A549 (cell line): ENCODE data around the gene CAMK4. TPM values are rescaled to one million over a fixed set of nuclear protein-coding genes. Genes with fewer than 3 reads are reported as not detected.
A peak's percentile ranks its signal among the peaks of the same experiment; 100 is the strongest.

Experiments
- ATAC-seq, 2 experiments: fragments of 200-7000 bp in 1 of 2; fragments of >200 bp in 1 of 2; cut with Nextera tagmentation in 1 of 2; cut with Tn5 transposase in 1 of 2; 3 replicates each; pipeline versions ENCODE4 v1.8.0 to v1.9.1; 2018 to 2020; ENCODE audit warnings: mild to moderate bottlenecking in 1 of 2, moderate library complexity in 1 of 2
- CTCF ChIA-PET: fragments of 300-600 bp; sonication (Branson Sonifier 250); formaldehyde crosslinking; extraction: SDS; loops from one replicate; lab custom pipeline; 2021; ENCODE audit warnings: antibody characterized with exemption, inconsistent platforms; lab: Yijun Ruan, JAX
- POLR2A ChIA-PET: fragments of 350-600 bp; formaldehyde crosslinking; extraction: SDS; loops from one replicate; lab custom pipeline; 2021; ENCODE audit warnings: antibody characterized with exemption, inconsistent platforms; lab: Yijun Ruan, JAX
- DNase-seq, 2 experiments: peaks; one replicate each; pipeline versions ENCODE4 v3.0.0 to v3.0.0-alpha.2; 2011 to 2016; ENCODE audit warnings: low read depth in 1 of 2, low spot score in 1 of 2
- FAIRE-seq: peaks from 2 replicates; lab custom pipeline; 2011; peaks lifted over from hg19 to GRCh38; lab: Jason Lieb, UNC
- H3K27ac ChIP-seq, 2 experiments: fragments of >200 bp; sonication (Bioruptor Twin); formaldehyde crosslinking; 3 replicates each; pipeline ENCODE4 v1.5.1; 2016 to 2017
- H3K4me1 ChIP-seq: fragments of >200 bp; sonication (Bioruptor Twin); formaldehyde crosslinking; 3 replicates; pipeline ENCODE4 v1.6.1; 2016
- H3K4me2 ChIP-seq: fragments of >200 bp; sonication (Bioruptor Twin); formaldehyde crosslinking; 3 replicates; pipeline ENCODE4 v1.6.1; 2016
- H3K4me3 ChIP-seq: fragments of >200 bp; sonication (Bioruptor Twin); formaldehyde crosslinking; 3 replicates; pipeline ENCODE4 v1.5.1; 2016
- H3K9me3 ChIP-seq: fragments of >200 bp; sonication (Bioruptor Twin); formaldehyde crosslinking; 3 replicates; pipeline ENCODE4 v1.6.1; 2016
- BHLHE40 ChIP-seq: IDR thresholded peaks from 2 replicates; pipeline ENCODE4 v1.6.1; 2012; ENCODE audit warnings: low read depth, low read length, inconsistent platforms
- EHF ChIP-seq: fragments of 250-450 bp; sonication (Bioruptor Pico); IDR thresholded peaks from 2 replicates; pipeline ENCODE4 v1.5.0; 2020; ENCODE audit warnings: mild to moderate bottlenecking
- EHMT2 ChIP-seq: fragments of 200-600 bp; sonication (generic); IDR thresholded peaks from 2 replicates; pipeline ENCODE4 v1.6.1; 2016; ENCODE audit warnings: antibody characterized with exemption, low read depth, mild to moderate bottlenecking, moderate library complexity
- EP300 ChIP-seq, 2 experiments: fragments of >200 bp; sonication (Bioruptor Twin); formaldehyde crosslinking; IDR thresholded peaks; 2 replicates in 1 of 2; 3 replicates in 1 of 2; pipeline ENCODE4 v1.6.1; 2016 to 2017
- ESRRA ChIP-seq: fragments of 150-350 bp; IDR thresholded peaks from 2 replicates; pipeline ENCODE4 v1.6.1; 2014; ENCODE audit warnings: mild to moderate bottlenecking, low read length, borderline replicate concordance
- FOSB ChIP-seq: fragments of 250-450 bp; sonication (Bioruptor Pico); IDR thresholded peaks from 2 replicates; pipeline ENCODE4 v1.5.0; 2020; ENCODE audit warnings: mild to moderate bottlenecking, moderate library complexity
- FOSL2 ChIP-seq, 2 experiments: fragments of 450-650 bp in 1 of 2; fragments of >200 bp in 1 of 2; sonication (Bioruptor Twin) in 1 of 2; formaldehyde crosslinking; IDR thresholded peaks; 2 replicates each; pipeline versions ENCODE4 v1.5.0 to v1.6.1; 2016 to 2020; ENCODE audit warnings: mild to moderate bottlenecking in 1 of 2, moderate library complexity in 1 of 2
- FOXS1 ChIP-seq: fragments of 250-450 bp; sonication (Bioruptor Pico); IDR thresholded peaks from 2 replicates; pipeline ENCODE4 v1.5.0; 2020; ENCODE audit warnings: mild to moderate bottlenecking, moderate library complexity
- GATA3 ChIP-seq: IDR thresholded peaks from 2 replicates; pipeline ENCODE4 v1.6.1; 2012; ENCODE audit warnings: borderline replicate concordance
- HEYL ChIP-seq: fragments of 250-450 bp; sonication (Bioruptor Pico); IDR thresholded peaks from 2 replicates; pipeline ENCODE4 v1.8.0; 2021; ENCODE audit warnings: mild to moderate bottlenecking, moderate library complexity
- HOXA7 ChIP-seq: fragments of 250-450 bp; sonication (Bioruptor Pico); IDR thresholded peaks from 2 replicates; pipeline ENCODE4 v1.5.0; 2020; ENCODE audit warnings: mild to moderate bottlenecking, moderate library complexity
- MAFK ChIP-seq: fragments of 450-650 bp; IDR thresholded peaks from 2 replicates; pipeline ENCODE4 v1.6.1; 2014; ENCODE audit not compliant: partially characterized antibody
- NFE2L2 ChIP-seq: fragments of 150-350 bp; conservative IDR thresholded peaks from 2 replicates; pipeline ENCODE4 v1.6.1; 2014; ENCODE audit warnings: low read length
- NPAS2 ChIP-seq: fragments of 250-450 bp; sonication (Bioruptor Pico); IDR thresholded peaks from 2 replicates; pipeline ENCODE4 v1.8.0; 2022; ENCODE audit warnings: mild to moderate bottlenecking, moderate library complexity, borderline replicate concordance
- PHF8 ChIP-seq: fragments of 200-600 bp; sonication (generic); IDR thresholded peaks from 2 replicates; pipeline ENCODE4 v1.6.1; 2016; ENCODE audit warnings: low read depth, mild to moderate bottlenecking, antibody characterized with exemption, moderate library complexity, borderline replicate concordance
- RAD21 ChIP-seq, 2 experiments: fragments of >200 bp in 1 of 2; sonication (Bioruptor Twin) in 1 of 2; formaldehyde crosslinking in 1 of 2; IDR thresholded peaks in 1 of 2; conservative IDR thresholded peaks in 1 of 2; 2 replicates in 1 of 2; 3 replicates in 1 of 2; pipeline ENCODE4 v1.6.1; 2012 to 2018; ENCODE audit warnings: inconsistent platforms in 1 of 2
- RARB ChIP-seq: fragments of 250-450 bp; sonication (Bioruptor Pico); IDR thresholded peaks from 2 replicates; pipeline ENCODE4 v1.8.0; 2021; ENCODE audit warnings: mild to moderate bottlenecking, moderate library complexity
- RCOR1 ChIP-seq: fragments of 150-350 bp; IDR thresholded peaks from 2 replicates; pipeline ENCODE4 v1.6.1; 2014; ENCODE audit warnings: antibody characterized with exemption, low read length, low read depth
- RFX5 ChIP-seq: fragments of 450-650 bp; IDR thresholded peaks from 2 replicates; pipeline ENCODE4 v1.7.1; 2014; ENCODE audit warnings: antibody characterized with exemption, mild to moderate bottlenecking, moderate library complexity
- TP53 ChIP-seq: fragments of 250-450 bp; sonication (Bioruptor Pico); IDR thresholded peaks from 2 replicates; pipeline ENCODE4 v1.5.0; 2021; ENCODE audit warnings: mild to moderate bottlenecking, moderate library complexity
- ZC3H11A ChIP-seq: fragments of 450-650 bp; IDR thresholded peaks from 2 replicates; pipeline ENCODE4 v1.6.1; 2014; ENCODE audit warnings: antibody characterized with exemption, mild to moderate bottlenecking
- ZFP36 ChIP-seq: fragments of 450-650 bp; IDR thresholded peaks from 2 replicates; pipeline ENCODE4 v1.6.1; 2014; ENCODE audit warnings: borderline replicate concordance; ENCODE audit not compliant: partially characterized antibody
- WGBS: methylation state at CpG from one replicate; pipeline ENCODE4 v1.1.6; 2017; ENCODE audit errors: missing lambda C conversion rate; 5-methylcytosine and 5-hydroxymethylcytosine counted together
- polyA plus RNA-seq, 4 experiments: library from polyadenylated mRNA; depleted of rRNA in 3 of 4; stranded (reverse); fragments of >200 nt; fragmentation: RNase III in 1 of 4; extraction: RNeasy Plus Mini Kit Qiagen cat#74134 plus additional on column Dnase treatment in 1 of 4; gene quantifications; 2 replicates in 3 of 4; 3 replicates in 1 of 4; pipeline ENCODE4 v1.2.3, GENCODE V29; 2011 to 2017
- TF ChIP-seq, protein P1 (sequence below): IDR thresholded peaks from 2 replicates; pipeline ENCODE4 v1.6.1; 2012
- TF ChIP-seq, protein P2 (sequence below): fragments of >200 bp; sonication (Bioruptor Twin); formaldehyde crosslinking; IDR thresholded peaks from 3 replicates; pipeline ENCODE4 v1.6.1; 2016
- TF ChIP-seq, protein P3 (sequence below): IDR thresholded peaks from 2 replicates; pipeline ENCODE4 v1.6.1; 2012
- TF ChIP-seq, protein P4 (sequence below): fragments of 150-350 bp; IDR thresholded peaks from 2 replicates; pipeline ENCODE4 v1.6.1; 2014; ENCODE audit warnings: low read depth, mild to moderate bottlenecking, low read length
- TF ChIP-seq, protein P5 (sequence below): fragments of 250-450 bp; sonication (Bioruptor Pico); IDR thresholded peaks from 2 replicates; pipeline ENCODE4 v1.5.0; 2020; ENCODE audit warnings: low read depth, mild to moderate bottlenecking, moderate library complexity
- TF ChIP-seq, protein P6 (sequence below): IDR thresholded peaks from 2 replicates; pipeline ENCODE4 v1.6.1; 2012; ENCODE audit warnings: low read depth, borderline replicate concordance
- TF ChIP-seq, protein P7 (sequence below): fragments of 450-650 bp; IDR thresholded peaks from 2 replicates; pipeline ENCODE4 v1.6.1; 2014; ENCODE audit warnings: antibody characterized with exemption
- TF ChIP-seq, protein P8 (sequence below): fragments of >200 bp; sonication (Bioruptor Twin); formaldehyde crosslinking; IDR thresholded peaks from 3 replicates; pipeline ENCODE4 v1.5.1; 2016

Gene CAMK4
- polyA plus RNA-seq, 2 of the 4 experiments (the other 2 are of a cell fraction) = not detected

DNA sequence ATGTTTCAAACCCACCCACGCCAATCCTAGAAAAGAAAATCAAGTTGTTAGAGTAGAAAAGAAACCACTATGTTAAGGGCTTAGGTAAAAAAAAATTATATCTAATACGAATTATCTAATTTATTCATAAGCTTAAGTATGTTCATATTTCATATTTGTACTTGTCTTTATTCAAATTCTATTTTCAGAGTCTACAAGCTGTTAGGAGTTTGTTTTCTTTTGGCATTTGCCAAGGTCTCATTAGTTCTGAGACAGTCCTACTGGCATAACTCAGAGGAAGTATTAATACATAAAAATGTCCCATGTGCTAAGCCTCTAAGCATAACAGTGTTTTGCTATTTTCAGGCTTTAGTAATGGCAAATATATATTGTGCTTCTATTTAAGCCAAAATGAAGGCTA lies 230.6 kb downstream of the CAMK4 start:
- POLR2A ChIA-PET = no interaction called here
- ATAC-seq (no peak), DNase-seq (no peak), FAIRE-seq (no peak)
- Histone ChIP-seq H3K27ac (no peak overlapping the region), H3K4me1 (0 out of 3 replicates have a peak, but pooled peaks cover 3% of the 10 kb centered on the region), H3K4me2 (no peak overlapping the region), H3K9me3 (no peaks in the 10 kb centered on the region), H3K4me3 (no peak overlapping the region)
- CTCF ChIA-PET = no interaction called here
- no peak for TF ChIP-seq ZFP36
- TF ChIP-seq EP300 (IDR thresholded peaks at IDR 0.05) = no peak
- TF ChIP-seq EHF = no peak
- no peak for TF ChIP-seq FOXS1 (CRISPR knock-in tag)
- TF ChIP-seq HOXA7 (CRISPR knock-in tag) = no peak
- TF ChIP-seq, protein P1, sequence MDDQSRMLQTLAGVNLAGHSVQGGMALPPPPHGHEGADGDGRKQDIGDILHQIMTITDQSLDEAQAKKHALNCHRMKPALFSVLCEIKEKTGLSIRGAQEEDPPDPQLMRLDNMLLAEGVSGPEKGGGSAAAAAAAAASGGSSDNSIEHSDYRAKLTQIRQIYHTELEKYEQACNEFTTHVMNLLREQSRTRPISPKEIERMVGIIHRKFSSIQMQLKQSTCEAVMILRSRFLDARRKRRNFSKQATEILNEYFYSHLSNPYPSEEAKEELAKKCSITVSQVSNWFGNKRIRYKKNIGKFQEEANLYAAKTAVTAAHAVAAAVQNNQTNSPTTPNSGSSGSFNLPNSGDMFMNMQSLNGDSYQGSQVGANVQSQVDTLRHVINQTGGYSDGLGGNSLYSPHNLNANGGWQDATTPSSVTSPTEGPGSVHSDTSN = no peak
- TF ChIP-seq, protein P2, sequence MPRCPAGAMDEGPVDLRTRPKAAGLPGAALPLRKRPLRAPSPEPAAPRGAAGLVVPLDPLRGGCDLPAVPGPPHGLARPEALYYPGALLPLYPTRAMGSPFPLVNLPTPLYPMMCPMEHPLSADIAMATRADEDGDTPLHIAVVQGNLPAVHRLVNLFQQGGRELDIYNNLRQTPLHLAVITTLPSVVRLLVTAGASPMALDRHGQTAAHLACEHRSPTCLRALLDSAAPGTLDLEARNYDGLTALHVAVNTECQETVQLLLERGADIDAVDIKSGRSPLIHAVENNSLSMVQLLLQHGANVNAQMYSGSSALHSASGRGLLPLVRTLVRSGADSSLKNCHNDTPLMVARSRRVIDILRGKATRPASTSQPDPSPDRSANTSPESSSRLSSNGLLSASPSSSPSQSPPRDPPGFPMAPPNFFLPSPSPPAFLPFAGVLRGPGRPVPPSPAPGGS = no peak
- TF ChIP-seq ZC3H11A = no peak
- TF ChIP-seq, protein P3, sequence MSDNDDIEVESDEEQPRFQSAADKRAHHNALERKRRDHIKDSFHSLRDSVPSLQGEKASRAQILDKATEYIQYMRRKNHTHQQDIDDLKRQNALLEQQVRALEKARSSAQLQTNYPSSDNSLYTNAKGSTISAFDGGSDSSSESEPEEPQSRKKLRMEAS = no peak
- TF ChIP-seq TP53 = no peak
- TF ChIP-seq, protein P4, sequence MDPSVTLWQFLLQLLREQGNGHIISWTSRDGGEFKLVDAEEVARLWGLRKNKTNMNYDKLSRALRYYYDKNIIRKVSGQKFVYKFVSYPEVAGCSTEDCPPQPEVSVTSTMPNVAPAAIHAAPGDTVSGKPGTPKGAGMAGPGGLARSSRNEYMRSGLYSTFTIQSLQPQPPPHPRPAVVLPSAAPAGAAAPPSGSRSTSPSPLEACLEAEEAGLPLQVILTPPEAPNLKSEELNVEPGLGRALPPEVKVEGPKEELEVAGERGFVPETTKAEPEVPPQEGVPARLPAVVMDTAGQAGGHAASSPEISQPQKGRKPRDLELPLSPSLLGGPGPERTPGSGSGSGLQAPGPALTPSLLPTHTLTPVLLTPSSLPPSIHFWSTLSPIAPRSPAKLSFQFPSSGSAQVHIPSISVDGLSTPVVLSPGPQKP = no peak
- TF ChIP-seq RCOR1 = no peak
- no peak for TF ChIP-seq EHMT2
- TF ChIP-seq ESRRA = no peak
- TF ChIP-seq, protein P5, sequence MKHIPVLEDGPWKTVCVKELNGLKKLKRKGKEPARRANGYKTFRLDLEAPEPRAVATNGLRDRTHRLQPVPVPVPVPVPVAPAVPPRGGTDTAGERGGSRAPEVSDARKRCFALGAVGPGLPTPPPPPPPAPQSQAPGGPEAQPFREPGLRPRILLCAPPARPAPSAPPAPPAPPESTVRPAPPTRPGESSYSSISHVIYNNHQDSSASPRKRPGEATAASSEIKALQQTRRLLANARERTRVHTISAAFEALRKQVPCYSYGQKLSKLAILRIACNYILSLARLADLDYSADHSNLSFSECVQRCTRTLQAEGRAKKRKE (CRISPR knock-in tag) = no peak
- no peak for TF ChIP-seq BHLHE40
- WGBS = 28% methylated on average over 2 of the region's 2 CpGs

DNA sequence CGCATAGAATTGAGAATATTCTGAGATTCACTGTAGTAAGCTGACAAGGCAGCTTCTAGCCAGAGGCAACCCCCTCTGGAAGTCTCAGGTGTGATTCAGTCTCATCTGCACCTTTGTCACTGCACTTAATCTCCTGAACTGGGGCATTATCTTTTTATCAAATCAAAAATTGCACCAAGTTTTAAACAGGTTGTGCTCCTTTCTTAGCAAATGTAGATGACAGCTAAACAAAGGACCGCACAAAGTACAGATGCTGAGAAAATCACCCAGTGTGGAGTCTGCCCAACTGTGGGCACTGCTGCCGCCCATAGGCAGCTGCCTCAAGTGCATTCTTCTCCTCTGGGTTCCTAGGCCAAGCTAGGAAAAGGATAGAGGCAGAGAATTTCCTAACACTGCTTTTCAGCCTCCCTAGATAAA lies 237.1 kb downstream of the CAMK4 start:
- FAIRE-seq = no peak
- H3K4me1 ChIP-seq = no peaks in the 10 kb centered on the region
- peak; percentile 96 to 99 for ATAC-seq
- DNase-seq = peak; percentile 40
- no peak overlapping the region for H3K4me2 ChIP-seq
- WGBS = 18% methylated on average over 3 of the region's 3 CpGs
- no peak overlapping the region for H3K4me3 ChIP-seq
- no peak overlapping the region for H3K27ac ChIP-seq
- no peaks in the 10 kb centered on the region for H3K9me3 ChIP-seq
- ChIA-PET CTCF (interaction anchor here (0.9 to 2.1 kb wide), 7 partner anchors 11 to 703 kb away, joined by 3 to 7 read pairs (median 4); no protein-coding TSS in a partner anchor), POLR2A (no interaction called here)
- no peak for TF ChIP-seq NPAS2 (CRISPR knock-in tag)
- TF ChIP-seq, protein P6, sequence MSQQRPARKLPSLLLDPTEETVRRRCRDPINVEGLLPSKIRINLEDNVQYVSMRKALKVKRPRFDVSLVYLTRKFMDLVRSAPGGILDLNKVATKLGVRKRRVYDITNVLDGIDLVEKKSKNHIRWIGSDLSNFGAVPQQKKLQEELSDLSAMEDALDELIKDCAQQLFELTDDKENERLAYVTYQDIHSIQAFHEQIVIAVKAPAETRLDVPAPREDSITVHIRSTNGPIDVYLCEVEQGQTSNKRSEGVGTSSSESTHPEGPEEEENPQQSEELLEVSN = no peak
- no peak for TF ChIP-seq FOSL2 (IDR thresholded peaks at IDR 0.05)
- TF ChIP-seq FOSL2 (CRISPR knock-in tag; IDR thresholded peaks at IDR 0.05) = no peak
- no peak for TF ChIP-seq MAFK
- no peak for TF ChIP-seq GATA3
- TF ChIP-seq RFX5 = no peak
- TF ChIP-seq TP53 = no peak
- TF ChIP-seq HEYL (CRISPR knock-in tag) = no peak
- TF ChIP-seq, protein P7, sequence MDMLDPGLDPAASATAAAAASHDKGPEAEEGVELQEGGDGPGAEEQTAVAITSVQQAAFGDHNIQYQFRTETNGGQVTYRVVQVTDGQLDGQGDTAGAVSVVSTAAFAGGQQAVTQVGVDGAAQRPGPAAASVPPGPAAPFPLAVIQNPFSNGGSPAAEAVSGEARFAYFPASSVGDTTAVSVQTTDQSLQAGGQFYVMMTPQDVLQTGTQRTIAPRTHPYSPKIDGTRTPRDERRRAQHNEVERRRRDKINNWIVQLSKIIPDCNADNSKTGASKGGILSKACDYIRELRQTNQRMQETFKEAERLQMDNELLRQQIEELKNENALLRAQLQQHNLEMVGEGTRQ = no peak
- TF ChIP-seq NFE2L2 = no peak
- no peak for TF ChIP-seq FOSB (CRISPR knock-in tag)
- peak; percentile 46 to 56; a peak in 4 of 5 replicates for TF ChIP-seq RAD21 (conservative IDR thresholded peaks at IDR 0.05 in 1 of 2, IDR thresholded peaks at IDR 0.05 in 1 of 2)
- TF ChIP-seq, protein P8, sequence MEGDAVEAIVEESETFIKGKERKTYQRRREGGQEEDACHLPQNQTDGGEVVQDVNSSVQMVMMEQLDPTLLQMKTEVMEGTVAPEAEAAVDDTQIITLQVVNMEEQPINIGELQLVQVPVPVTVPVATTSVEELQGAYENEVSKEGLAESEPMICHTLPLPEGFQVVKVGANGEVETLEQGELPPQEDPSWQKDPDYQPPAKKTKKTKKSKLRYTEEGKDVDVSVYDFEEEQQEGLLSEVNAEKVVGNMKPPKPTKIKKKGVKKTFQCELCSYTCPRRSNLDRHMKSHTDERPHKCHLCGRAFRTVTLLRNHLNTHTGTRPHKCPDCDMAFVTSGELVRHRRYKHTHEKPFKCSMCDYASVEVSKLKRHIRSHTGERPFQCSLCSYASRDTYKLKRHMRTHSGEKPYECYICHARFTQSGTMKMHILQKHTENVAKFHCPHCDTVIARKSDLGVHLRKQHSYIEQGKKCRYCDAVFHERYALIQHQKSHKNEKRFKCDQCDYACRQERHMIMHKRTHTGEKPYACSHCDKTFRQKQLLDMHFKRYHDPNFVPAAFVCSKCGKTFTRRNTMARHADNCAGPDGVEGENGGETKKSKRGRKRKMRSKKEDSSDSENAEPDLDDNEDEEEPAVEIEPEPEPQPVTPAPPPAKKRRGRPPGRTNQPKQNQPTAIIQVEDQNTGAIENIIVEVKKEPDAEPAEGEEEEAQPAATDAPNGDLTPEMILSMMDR = peak; percentile 47
- TF ChIP-seq PHF8 = no peak
- no peak for TF ChIP-seq RARB (CRISPR knock-in tag)
